ENCODE measurements around the gene LYRM4. TPM values are rescaled to one million over a fixed set of nuclear protein-coding genes. Genes with fewer than 3 reads are reported as not detected.

The LYRM4 gene
- total RNA-seq, 1 experiment from 2014 or later = 44.3 TPM

DNA sequence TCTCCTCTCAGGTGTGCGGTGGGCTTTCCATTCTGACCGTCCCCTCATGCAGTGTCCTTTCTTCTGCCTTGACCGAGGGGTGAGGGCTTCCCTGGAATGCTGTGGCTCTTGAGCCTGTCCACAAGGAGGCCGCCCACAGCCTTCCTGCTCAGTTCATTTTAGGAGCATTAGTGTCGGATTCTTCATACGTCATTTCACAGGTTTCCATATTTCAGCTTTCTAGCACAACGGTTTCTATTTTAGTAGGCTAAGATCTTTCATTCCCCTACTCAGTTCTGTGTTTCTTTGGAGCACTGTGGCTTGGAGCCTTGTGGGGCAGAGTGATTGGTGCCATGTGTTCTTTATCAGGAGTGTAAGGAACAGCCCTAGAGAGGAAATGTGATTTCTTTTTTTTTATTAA, 170.1 kb downstream of the LYRM4 start:
- H4K5ac ChIP-seq (ENCODE audit: insufficient read length, low read depth, low read length) = no peak overlapping the region
- TF ChIP-seq, protein P1, sequence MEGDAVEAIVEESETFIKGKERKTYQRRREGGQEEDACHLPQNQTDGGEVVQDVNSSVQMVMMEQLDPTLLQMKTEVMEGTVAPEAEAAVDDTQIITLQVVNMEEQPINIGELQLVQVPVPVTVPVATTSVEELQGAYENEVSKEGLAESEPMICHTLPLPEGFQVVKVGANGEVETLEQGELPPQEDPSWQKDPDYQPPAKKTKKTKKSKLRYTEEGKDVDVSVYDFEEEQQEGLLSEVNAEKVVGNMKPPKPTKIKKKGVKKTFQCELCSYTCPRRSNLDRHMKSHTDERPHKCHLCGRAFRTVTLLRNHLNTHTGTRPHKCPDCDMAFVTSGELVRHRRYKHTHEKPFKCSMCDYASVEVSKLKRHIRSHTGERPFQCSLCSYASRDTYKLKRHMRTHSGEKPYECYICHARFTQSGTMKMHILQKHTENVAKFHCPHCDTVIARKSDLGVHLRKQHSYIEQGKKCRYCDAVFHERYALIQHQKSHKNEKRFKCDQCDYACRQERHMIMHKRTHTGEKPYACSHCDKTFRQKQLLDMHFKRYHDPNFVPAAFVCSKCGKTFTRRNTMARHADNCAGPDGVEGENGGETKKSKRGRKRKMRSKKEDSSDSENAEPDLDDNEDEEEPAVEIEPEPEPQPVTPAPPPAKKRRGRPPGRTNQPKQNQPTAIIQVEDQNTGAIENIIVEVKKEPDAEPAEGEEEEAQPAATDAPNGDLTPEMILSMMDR (conservative IDR thresholded peaks at IDR 0.05) = no peak
- peaks cover 14% of the 10 kb centered on the region; the same call in 1 of the 2 replicates for H3K27me3 ChIP-seq (ENCODE audit: insufficient read depth, low read length)
- H3K79me2 ChIP-seq (ENCODE audit: insufficient read depth, low read length) = no peaks in the 10 kb centered on the region
- H3K79me1 ChIP-seq (ENCODE audit: insufficient read depth, low read depth, low read length, poor library complexity, severe bottlenecking) = no peaks in the 10 kb centered on the region
- H2BK20ac ChIP-seq (ENCODE audit: low read depth, low read length, poor library complexity, severe bottlenecking) = no peak overlapping the region
- H3K4me1 ChIP-seq (ENCODE audit: insufficient read depth, low read length) = no peaks in the 10 kb centered on the region
- Mint-ChIP-seq H3K36me3 (ENCODE audit: insufficient read depth in 1 of 3, low read depth in 3 of 3) (0 out of 7 replicates have a peak, but pooled peaks cover 0 to 4% (median 0%) of the 10 kb centered on the region in 3 experiments), H3K27me3 (ENCODE audit: low read depth) (peaks cover 58% of the 10 kb centered on the region), H3K4me1 (peaks cover 9% of the 10 kb centered on the region in 2 experiments), H3K9me3 (peaks cover 2 to 8% of the 10 kb centered on the region in 2 experiments; a peak in 2 of 5 replicates), H3K27ac (no peak overlapping the region), H3K4me3 (no peak overlapping the region)
- H3T11ph ChIP-seq (ENCODE audit: low read length) = no peak overlapping the region
- no peak overlapping the region for H2BK12ac ChIP-seq (ENCODE audit: insufficient read length, low read depth, low read length)
- no peak overlapping the region for H2AFZ ChIP-seq (ENCODE audit: low read length)
- no peak overlapping the region for H3K4me2 ChIP-seq (ENCODE audit: insufficient read depth, insufficient read length, low read length)
- peaks cover 7% of the 10 kb centered on the region for H3K23me2 ChIP-seq (ENCODE audit: insufficient read length, low read depth, low read length, poor library complexity, severe bottlenecking)
- no peak for DNase-seq
- no peak overlapping the region for H3K56ac ChIP-seq (ENCODE audit: insufficient read length, low read depth, low read length)
- no peaks in the 10 kb centered on the region for H4K20me1 ChIP-seq (ENCODE audit: control insufficient read depth, insufficient read depth, insufficient read length)
- no peak overlapping the region for H4K91ac ChIP-seq (ENCODE audit: insufficient read length, low read depth, low read length)
- no peak overlapping the region for H3K27ac ChIP-seq (ENCODE audit: insufficient read length, low read depth, low read length)
- H3K4ac ChIP-seq (ENCODE audit: low read depth, low read length) = no peak overlapping the region
- no CpG with 5 or more reads among the region's 7 CpGs for WGBS (ENCODE audit: extremely low coverage, insufficient read length, low lambda C conversion rate)
- H4K8ac ChIP-seq (replicated peaks; ENCODE audit: insufficient read length, low read depth, low read length) = no peak overlapping the region
- no peak overlapping the region for H2AK5ac ChIP-seq (ENCODE audit: insufficient read length, low read length)
- no peak overlapping the region for H3K23ac ChIP-seq (ENCODE audit: insufficient read length, low read depth, low read length)
- no peak overlapping the region for H3K9ac ChIP-seq (ENCODE audit: extremely low read depth, insufficient read length, low read length)
- no peaks in the 10 kb centered on the region for H3K9me3 ChIP-seq (ENCODE audit: control insufficient read depth, low read depth, low read length)
- H2BK15ac ChIP-seq (ENCODE audit: low read depth, low read length) = no peak overlapping the region
- no peak overlapping the region for H3K14ac ChIP-seq (ENCODE audit: insufficient read depth, low read length)
- no peak overlapping the region for H2BK5ac ChIP-seq (ENCODE audit: insufficient read length, low read length)
- no peak overlapping the region for H2BK120ac ChIP-seq (ENCODE audit: low read depth, low read length, poor library complexity, severe bottlenecking)
- H3K18ac ChIP-seq (ENCODE audit: insufficient read length, low read depth, low read length) = no peak overlapping the region

All from H9 (cell line).